Progenitor cell of endocrine pancreas (in vitro differentiated cells): Measurements from ENCODE around the gene WDR48. TPM values are rescaled to one million over a fixed set of nuclear protein-coding genes. Genes with fewer than 3 reads are reported as not detected.

Source experiments
- DNase-seq: peaks from one replicate; pipeline ENCODE4 v3.0.0; 2021; ENCODE audit warnings: low spot score; ENCODE audit not compliant: unreplicated experiment
- H3K27ac Mint-ChIP-seq: 2 replicates; pipeline ENCODE4 v1.8.0; 2021; ENCODE audit warnings: mild to moderate bottlenecking, moderate library complexity, mixed read lengths
- H3K27me3 Mint-ChIP-seq: 2 replicates; pipeline ENCODE4 v1.8.0; 2021; ENCODE audit warnings: mixed read lengths
- H3K36me3 Mint-ChIP-seq: 2 replicates; pipeline ENCODE4 v1.8.0; 2022; ENCODE audit warnings: mixed read lengths; ENCODE audit not compliant: insufficient read depth
- H3K4me1 Mint-ChIP-seq: 2 replicates; pipeline ENCODE4 v1.8.0; 2021; ENCODE audit warnings: low read depth, mixed read lengths
- H3K4me3 Mint-ChIP-seq: 2 replicates; pipeline ENCODE4 v1.8.0; 2021; ENCODE audit warnings: low read depth, mild to moderate bottlenecking, moderate library complexity, mixed read lengths
- H3K9me3 Mint-ChIP-seq: 2 replicates; pipeline ENCODE4 v1.8.0; 2021; ENCODE audit warnings: low read depth, mixed read lengths
- total RNA-seq: library from RNA; stranded (reverse); gene quantifications from 2 replicates; pipeline ENCODE4 v1.2.1, GENCODE V29; 2021
- TF ChIP-seq, protein P1 (sequence below): fragments of 200-600 bp; sonication (generic); IDR thresholded peaks from one replicate; pipeline ENCODE4 v1.5.0; 2021; ENCODE audit warnings: antibody characterized with exemption, mild to moderate bottlenecking; ENCODE audit not compliant: unreplicated experiment

WDR48 gene
- total RNA-seq, 1 donor from 2014 or later, result 78.3 TPM

DNA sequence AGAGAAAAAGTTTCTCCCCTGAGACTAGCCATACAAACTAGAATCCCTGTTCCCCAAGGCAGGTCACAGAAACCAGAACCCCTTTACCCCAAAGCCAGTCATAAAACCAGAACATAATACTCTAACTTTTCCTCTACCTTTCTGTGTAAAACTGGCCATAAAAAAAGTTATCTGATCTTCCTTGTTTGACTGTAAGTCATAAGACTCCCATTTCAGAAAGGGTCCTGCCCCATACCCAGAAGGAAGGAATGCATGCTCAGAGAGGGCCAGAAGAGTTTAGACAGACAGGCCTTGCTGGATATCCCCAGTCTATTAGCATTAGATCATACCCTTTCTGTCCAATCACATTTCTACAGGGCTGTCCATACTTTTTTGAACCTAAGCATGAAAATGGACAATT lies 27.3 kb upstream of the WDR48 start:
- no peak overlapping the region for H3K4me3 Mint-ChIP-seq
- peaks cover 5% of the 10 kb centered on the region for H3K4me1 Mint-ChIP-seq
- DNase-seq, result no peak
- no peaks in the 10 kb centered on the region for H3K9me3 Mint-ChIP-seq
- TF ChIP-seq, protein P1, sequence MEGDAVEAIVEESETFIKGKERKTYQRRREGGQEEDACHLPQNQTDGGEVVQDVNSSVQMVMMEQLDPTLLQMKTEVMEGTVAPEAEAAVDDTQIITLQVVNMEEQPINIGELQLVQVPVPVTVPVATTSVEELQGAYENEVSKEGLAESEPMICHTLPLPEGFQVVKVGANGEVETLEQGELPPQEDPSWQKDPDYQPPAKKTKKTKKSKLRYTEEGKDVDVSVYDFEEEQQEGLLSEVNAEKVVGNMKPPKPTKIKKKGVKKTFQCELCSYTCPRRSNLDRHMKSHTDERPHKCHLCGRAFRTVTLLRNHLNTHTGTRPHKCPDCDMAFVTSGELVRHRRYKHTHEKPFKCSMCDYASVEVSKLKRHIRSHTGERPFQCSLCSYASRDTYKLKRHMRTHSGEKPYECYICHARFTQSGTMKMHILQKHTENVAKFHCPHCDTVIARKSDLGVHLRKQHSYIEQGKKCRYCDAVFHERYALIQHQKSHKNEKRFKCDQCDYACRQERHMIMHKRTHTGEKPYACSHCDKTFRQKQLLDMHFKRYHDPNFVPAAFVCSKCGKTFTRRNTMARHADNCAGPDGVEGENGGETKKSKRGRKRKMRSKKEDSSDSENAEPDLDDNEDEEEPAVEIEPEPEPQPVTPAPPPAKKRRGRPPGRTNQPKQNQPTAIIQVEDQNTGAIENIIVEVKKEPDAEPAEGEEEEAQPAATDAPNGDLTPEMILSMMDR, result no peak
- no peak overlapping the region for H3K27ac Mint-ChIP-seq
- no peaks in the 10 kb centered on the region for H3K36me3 Mint-ChIP-seq
- H3K27me3 Mint-ChIP-seq, result no peaks in the 10 kb centered on the region

DNA sequence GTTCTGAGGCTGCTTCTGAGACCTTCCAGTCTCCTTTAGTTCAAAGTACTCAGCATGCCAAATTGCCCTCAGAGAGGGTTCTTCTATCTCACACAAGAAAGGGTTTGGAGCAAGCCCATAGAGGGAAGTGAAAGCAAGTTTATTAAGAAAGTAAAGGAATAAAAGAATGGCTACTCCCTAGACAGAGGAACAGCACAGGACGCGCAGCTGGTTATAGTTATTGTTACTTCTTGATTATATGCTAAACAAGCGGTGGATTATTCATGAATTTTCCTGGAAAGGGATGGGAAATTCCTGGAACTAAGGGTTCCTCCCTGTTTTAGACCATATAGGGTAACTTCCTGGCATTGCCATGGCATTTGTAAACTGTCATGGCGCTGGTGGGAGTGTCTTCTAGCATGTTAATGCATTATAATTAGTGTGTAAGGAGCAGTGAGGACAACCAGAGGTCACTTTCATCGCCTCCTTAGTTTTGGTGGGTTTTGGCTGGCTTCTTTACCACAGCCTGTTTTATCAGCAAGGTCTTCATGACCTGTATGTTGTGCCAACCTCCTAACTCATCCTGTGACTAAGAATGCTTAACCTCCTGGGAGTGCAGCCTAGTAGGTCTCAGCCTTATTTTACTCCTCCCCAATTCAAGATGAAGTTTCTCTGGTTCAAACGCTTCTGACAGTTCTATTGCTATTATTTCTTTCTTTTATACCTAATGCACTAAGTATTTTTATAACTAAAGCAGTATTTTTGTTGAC lies 26.4 kb upstream of the WDR48 start:
- Mint-ChIP-seq H3K4me1 (peaks cover 5% of the 10 kb centered on the region), H3K36me3 (no peaks in the 10 kb centered on the region), H3K27me3 (no peaks in the 10 kb centered on the region), H3K9me3 (no peaks in the 10 kb centered on the region), H3K4me3 (no peak overlapping the region), H3K27ac (no peak overlapping the region)
- no peak for DNase-seq
- TF ChIP-seq, protein P1, result no peak

DNA sequence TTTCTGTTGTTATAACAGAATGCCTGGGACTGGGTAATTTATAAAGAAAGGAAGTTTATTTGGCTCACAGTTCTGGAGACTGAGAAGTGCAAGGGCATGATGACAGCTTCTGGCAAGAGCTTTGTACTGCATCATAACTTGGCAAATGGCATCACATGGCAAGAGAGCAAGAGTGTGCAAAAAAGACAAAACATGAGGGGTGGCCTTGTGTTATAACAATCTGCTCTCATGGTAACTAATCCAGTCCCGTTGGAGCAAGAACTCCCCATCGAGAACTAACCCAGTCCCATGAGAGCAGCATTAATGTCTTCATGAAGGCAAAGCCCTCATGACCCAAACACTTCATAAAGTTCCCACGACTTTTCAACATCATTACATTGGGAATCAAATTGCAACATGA lies 23.3 kb upstream of the WDR48 start:
- DNase-seq, result no peak
- Mint-ChIP-seq H3K9me3 (no peaks in the 10 kb centered on the region), H3K27ac (no peak overlapping the region), H3K4me3 (no peak overlapping the region), H3K4me1 (no peaks in the 10 kb centered on the region), H3K27me3 (no peaks in the 10 kb centered on the region), H3K36me3 (no peaks in the 10 kb centered on the region)
- TF ChIP-seq, protein P1, result no peak

DNA sequence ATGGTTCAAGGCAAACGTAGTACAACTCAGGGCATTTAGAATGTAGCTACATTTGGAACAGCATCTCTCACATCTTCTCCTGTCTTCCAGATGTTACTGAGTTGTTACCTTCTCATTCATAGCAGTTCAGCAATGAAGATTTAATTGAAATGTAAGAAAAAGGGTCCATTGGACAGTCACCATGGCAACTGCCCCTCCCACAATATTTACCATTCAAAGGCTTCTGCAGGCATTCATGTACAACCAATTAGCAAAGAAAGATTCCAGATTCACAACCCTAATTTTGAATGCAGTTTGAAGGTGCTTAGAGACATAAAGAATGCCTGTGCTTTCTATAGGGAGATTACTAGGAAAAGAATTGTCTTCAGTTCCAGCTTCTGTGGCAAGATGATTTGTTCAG lies 22.3 kb upstream of the WDR48 start:
- TF ChIP-seq, protein P1, result no peak
- H3K9me3 Mint-ChIP-seq, result peaks cover 6% of the 10 kb centered on the region
- no peak overlapping the region for H3K4me3 Mint-ChIP-seq
- DNase-seq, result no peak
- no peaks in the 10 kb centered on the region for H3K27me3 Mint-ChIP-seq
- H3K36me3 Mint-ChIP-seq, result peaks cover 3% of the 10 kb centered on the region
- H3K4me1 Mint-ChIP-seq, result no peaks in the 10 kb centered on the region
- H3K27ac Mint-ChIP-seq, result no peak overlapping the region

DNA sequence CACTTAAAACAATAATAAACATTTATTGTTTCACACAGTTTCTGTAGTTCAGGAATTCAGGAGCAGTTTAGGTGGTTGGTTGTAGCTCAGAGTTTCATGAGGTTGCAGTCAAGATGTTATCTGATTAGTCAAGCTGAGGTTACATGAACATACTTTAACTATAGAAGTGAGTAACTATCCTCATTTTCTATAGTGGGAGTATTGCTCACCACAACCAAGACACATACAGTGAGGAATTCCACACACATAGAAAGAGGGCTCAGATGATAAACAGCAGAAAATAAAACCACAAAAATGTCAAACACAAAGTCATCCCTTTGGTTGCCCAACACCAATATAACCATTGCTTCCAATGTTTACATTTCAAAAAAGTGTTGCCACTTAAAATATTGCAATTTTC lies 13.7 kb upstream of the WDR48 start:
- TF ChIP-seq, protein P1, result no peak

More for the DNA sequence above, 13.7 kb upstream of the WDR48 start:
- H3K27ac Mint-ChIP-seq, result no peak overlapping the region
- H3K27me3 Mint-ChIP-seq, result no peaks in the 10 kb centered on the region
- peaks cover 17% of the 10 kb centered on the region for H3K9me3 Mint-ChIP-seq
- H3K4me3 Mint-ChIP-seq, result no peak overlapping the region
- no peaks in the 10 kb centered on the region for H3K4me1 Mint-ChIP-seq
- H3K36me3 Mint-ChIP-seq, result peaks cover 3% of the 10 kb centered on the region
- DNase-seq, result no peak
